HepG2 (cell line): Measurements from ENCODE around the gene DUSP9. TPM values are rescaled to one million over a fixed set of nuclear protein-coding genes. Genes with fewer than 3 reads are reported as not detected.

Source experiments
- BRF2 ChIP-seq: sonication (generic); formaldehyde crosslinking; IDR thresholded peaks from 2 replicates; pipeline ENCODE4 v1.8.1; 2022; ENCODE audit warnings: mild to moderate bottlenecking, missing genetic modification reagents
- NFKB2 ChIP-seq: sonication (generic); formaldehyde crosslinking; IDR thresholded peaks from 2 replicates; pipeline ENCODE4 v1.4.0; 2020; ENCODE audit warnings: missing genetic modification reagents, borderline replicate concordance
- RAD21 ChIP-seq: fragments of 450-650 bp; formaldehyde crosslinking; IDR thresholded peaks from 2 replicates; pipeline ENCODE4 v1.5.0; 2020; ENCODE audit warnings: mild to moderate bottlenecking
- SNAPC5 ChIP-seq: sonication (generic); formaldehyde crosslinking; IDR thresholded peaks from 2 replicates; pipeline ENCODE4 v1.8.1; 2023; ENCODE audit warnings: mild to moderate bottlenecking, missing genetic modification reagents, borderline replicate concordance
- SP140L ChIP-seq: sonication (generic); formaldehyde crosslinking; IDR thresholded peaks from 2 replicates; pipeline ENCODE4 v1.4.0; 2020; ENCODE audit warnings: missing genetic modification reagents, borderline replicate concordance
- STAG1 ChIP-seq: sonication (generic); formaldehyde crosslinking; IDR thresholded peaks from 2 replicates; pipeline ENCODE4 v1.4.0; 2020; ENCODE audit warnings: missing genetic modification reagents
- UBTF ChIP-seq: sonication (generic); formaldehyde crosslinking; IDR thresholded peaks from 2 replicates; pipeline ENCODE4 v1.4.0; 2020; ENCODE audit warnings: mild to moderate bottlenecking, missing genetic modification reagents
- ZNF543 ChIP-seq: sonication (generic); formaldehyde crosslinking; IDR thresholded peaks from 2 replicates; pipeline ENCODE4 v1.4.0; 2020; ENCODE audit warnings: mild to moderate bottlenecking, missing genetic modification reagents
- ZNF574 ChIP-seq: sonication (generic); formaldehyde crosslinking; IDR thresholded peaks from 2 replicates; pipeline ENCODE4 v1.4.0; 2020; ENCODE audit warnings: missing genetic modification reagents
- ZNF597 ChIP-seq: sonication (generic); formaldehyde crosslinking; IDR thresholded peaks from 2 replicates; pipeline ENCODE4 v1.5.0; 2020; ENCODE audit warnings: missing genetic modification reagents
- ZNF687 ChIP-seq: sonication (generic); formaldehyde crosslinking; IDR thresholded peaks from 2 replicates; pipeline ENCODE4 v1.5.1; 2020; ENCODE audit warnings: mild to moderate bottlenecking, missing genetic modification reagents, moderate library complexity
- ZNF800 ChIP-seq: sonication (generic); formaldehyde crosslinking; IDR thresholded peaks from 2 replicates; pipeline ENCODE4 v1.4.0; 2020; ENCODE audit warnings: missing genetic modification reagents
- ZSCAN30 ChIP-seq: sonication (generic); formaldehyde crosslinking; IDR thresholded peaks from 2 replicates; pipeline ENCODE4 v1.5.0; 2020; ENCODE audit warnings: mild to moderate bottlenecking, missing genetic modification reagents
- polyA plus RNA-seq, 8 experiments: library from polyadenylated mRNA; depleted of rRNA in 3 of 8; stranded (reverse) in 7 of 8; unstranded in 1 of 8; fragments of >200 nt; fragmentation: Illumina TruSeq in 4 of 8; extraction: Trizol in 4 of 8; gene quantifications; 2 replicates each; pipeline versions ENCODE4 v1.2.1 to v1.2.3, GENCODE V29; 2011 to 2016; ENCODE audit warnings: low read depth in 4 of 8, missing spikeins in 1 of 8, mixed read lengths in 1 of 8; ENCODE audit not compliant: insufficient read depth in 1 of 8
- total RNA-seq, 5 experiments: library from RNA; depleted of rRNA; stranded (reverse); fragments of >200 nt; fragmentation: Illumina TruSeq; extraction: Trizol; gene quantifications; 2 replicates each; pipeline ENCODE4 v1.2.3, GENCODE V29; 2016; ENCODE audit warnings: low read depth in 1 of 5

Gene DUSP9
- total and polyA plus RNA-seq, 2 of the 13 experiments (the other 11 are each of a cell fraction or from before 2014, with no cell fraction given): 235 to 435 TPM

- TF ChIP-seq STAG1 (CRISPR knock-in tag): peak; percentile 40
- no peak for TF ChIP-seq ZSCAN30
- 0 out of 2 replicates have a peak, but pooled peaks have one; percentile 34 for TF ChIP-seq BRF2 (CRISPR knock-in tag)
- no peak for TF ChIP-seq SNAPC5 (CRISPR knock-in tag)
- TF ChIP-seq SP140L (CRISPR knock-in tag): no peak
- TF ChIP-seq NFKB2 (CRISPR knock-in tag): peak; percentile 29; the same call in 1 of the 2 replicates
- no peak for TF ChIP-seq ZNF543
- peak; percentile 66 for TF ChIP-seq ZNF687 (CRISPR knock-in tag)
- peak; percentile 43; the same call in 1 of the 2 replicates for TF ChIP-seq ZNF800
- peak; percentile 48; the same call in 1 of the 2 replicates for TF ChIP-seq RAD21
- TF ChIP-seq ZNF597 (CRISPR knock-in tag): no peak
- TF ChIP-seq ZNF574 (CRISPR knock-in tag): peak; percentile 43
- TF ChIP-seq UBTF (CRISPR knock-in tag): peak; percentile 31
Measured at GRCh38 chrX:153651540-153652079, 4.6 kb downstream of the DUSP9 start (continued).
